Fibroblast of skin of scalp (primary cell): ENCODE results near the gene PIP4K2A.
"Not testable (repeated sequence)": the region's sequence is repeated elsewhere in the genome, so short reads cannot be mapped to it uniquely, and the experiment has no call there.

Experiments used
- DNase-seq: peaks from one replicate; pipeline ENCODE4 v3.0.0-alpha.2; 2013

The PIP4K2A gene

DNA sequence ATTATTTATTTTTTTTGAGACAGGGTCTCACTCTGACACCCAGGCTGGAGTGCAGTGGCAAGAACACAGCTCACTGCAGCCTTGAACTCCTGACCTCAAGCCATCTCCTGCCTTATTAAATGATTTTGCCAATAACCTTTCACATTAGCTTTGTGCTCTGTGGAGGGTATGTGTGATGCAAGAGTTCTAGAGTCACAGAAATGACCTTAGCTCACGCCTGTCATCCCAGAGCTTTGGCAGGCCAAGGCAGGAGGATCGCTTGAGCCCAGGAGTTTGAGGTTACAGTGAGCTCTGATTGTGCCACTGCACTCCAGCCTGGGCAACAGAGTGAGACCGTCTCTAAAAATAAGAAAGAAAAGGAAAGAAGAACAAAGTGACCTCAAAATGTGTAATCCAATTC, 4.3 kb upstream of the PIP4K2A start:
- DNase-seq = not testable (repeated sequence)

DNA sequence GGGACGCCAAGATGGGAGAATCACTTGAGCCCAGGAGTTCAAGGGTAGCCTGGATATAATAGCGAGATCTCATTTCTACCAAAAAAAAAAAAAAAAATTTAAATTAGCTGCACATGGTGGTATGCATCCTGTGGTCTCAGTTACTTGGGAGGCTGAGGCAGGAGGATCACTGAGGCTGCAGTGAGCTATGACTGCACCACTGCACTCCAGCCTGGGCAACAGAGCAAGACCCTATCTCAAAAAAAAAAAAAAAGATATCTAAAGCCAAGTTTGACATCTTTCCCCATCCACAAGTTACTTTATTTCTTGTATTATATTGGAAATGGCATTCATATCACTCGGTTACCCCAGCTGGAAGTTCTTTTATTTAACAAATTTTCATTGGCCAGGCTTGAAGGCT, 3.4 kb upstream of the PIP4K2A start:
- no peak for DNase-seq

DNA sequence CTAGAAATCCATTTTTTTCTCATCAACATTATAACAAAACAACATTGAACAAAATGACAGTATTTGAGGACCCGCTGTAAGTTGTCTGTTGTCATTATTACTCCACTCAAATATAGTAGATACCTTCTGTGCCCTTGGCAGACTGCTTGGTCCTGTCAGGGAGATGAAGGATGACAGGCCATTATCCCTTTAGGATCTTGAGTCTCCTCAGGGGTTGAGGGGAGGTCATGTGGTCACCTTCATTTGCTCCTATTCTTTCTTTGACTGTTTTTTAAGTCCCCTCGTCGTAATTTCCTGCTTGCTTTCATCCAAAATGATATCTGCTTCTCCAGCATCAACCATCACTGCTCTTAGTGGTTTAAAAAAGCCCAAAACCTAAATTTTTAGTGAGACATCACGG, 2.6 kb upstream of the PIP4K2A start:
- DNase-seq = no peak

DNA sequence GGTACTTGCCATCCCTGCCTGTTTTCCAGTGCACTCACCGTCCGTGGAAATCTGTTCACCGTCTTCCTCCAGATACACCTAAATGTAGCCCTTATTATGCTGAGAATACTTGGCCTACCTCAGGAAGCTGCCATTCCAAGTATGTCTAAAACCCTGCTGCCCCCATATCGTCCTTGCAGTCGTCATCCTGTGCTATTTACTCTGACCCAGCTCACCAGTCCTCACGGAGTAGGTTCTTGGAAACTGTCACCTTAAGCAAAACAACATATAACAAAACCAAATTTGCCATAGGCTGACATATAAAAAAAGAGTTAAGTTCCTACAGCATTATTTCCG, 880 bp upstream of the PIP4K2A start:
- DNase-seq = no peak

DNA sequence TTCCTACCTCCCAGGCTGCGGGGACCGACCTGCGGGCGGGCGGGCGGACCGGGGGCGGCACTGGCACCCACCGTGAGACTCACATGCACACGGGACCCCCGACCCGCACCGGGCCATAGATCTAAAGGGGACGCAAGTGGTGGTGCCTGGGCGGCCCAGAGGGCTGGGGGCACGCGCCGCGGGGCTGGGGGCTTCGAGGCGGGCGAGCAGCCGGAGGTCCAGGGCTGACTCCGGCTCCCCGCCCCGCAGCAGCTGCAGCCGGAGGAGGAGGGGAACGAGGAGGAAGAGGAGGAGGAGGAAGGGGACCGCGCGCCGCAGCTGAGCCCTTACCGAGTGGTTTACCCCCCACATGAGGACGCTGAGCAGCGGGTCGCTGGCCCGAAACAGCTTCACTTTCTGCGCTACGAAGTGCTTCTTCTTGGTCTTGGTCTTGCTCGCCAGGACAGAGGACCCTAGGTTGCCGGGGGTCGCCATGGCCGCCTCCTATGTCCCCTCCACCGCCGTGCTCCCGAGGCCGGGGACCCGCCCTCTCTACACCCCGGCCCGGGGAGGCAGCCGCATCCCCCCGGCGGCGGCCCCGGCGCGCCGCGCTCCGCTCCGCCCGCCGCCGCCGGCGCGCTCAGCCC, 412 bp downstream of the PIP4K2A start:
- DNase-seq = peak; percentile 22

DNA sequence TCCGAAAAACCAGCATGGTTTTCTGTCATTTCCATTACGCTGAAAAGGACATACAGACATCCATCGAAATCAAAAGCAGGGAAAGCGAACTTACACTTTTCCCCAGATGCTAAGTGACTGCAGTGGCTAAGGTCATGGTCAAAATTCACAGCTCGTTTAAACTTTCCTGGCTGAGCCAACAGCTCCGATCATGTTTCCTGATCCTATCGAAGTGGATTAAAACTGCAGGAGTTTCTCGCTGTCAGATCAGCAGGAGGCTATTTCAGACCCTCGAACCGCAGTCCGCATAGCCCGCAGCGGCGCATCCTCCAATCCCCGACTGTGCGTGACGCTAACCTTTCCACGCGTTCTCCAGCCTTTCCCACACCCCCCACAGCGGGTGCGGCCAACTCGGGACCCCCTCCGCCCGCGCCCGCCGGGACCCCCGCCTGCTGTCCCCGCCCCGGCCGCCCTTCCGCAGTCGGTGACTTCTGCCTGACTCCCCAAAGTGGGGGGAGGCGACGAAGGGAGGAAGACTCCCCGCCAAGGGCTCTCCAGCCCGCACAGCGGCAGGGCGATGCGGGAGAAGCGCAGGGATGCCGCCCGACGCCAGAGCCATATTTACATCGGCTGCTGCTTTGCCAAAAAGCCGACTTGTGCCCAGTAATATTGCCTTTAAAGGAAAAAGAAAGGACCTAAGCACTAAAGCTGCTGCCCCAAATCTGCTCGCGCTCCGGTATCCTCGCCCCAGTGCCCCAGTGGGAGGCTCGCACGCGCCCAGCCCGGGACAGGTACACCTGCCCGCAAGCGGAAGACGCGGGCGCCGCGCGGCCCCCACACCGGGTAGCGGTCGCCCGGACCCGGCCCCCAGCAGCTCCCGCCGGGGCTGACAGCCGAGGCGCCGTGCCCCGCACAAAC, 1.2 kb downstream of the PIP4K2A start:
- DNase-seq = peak; percentile 27

DNA sequence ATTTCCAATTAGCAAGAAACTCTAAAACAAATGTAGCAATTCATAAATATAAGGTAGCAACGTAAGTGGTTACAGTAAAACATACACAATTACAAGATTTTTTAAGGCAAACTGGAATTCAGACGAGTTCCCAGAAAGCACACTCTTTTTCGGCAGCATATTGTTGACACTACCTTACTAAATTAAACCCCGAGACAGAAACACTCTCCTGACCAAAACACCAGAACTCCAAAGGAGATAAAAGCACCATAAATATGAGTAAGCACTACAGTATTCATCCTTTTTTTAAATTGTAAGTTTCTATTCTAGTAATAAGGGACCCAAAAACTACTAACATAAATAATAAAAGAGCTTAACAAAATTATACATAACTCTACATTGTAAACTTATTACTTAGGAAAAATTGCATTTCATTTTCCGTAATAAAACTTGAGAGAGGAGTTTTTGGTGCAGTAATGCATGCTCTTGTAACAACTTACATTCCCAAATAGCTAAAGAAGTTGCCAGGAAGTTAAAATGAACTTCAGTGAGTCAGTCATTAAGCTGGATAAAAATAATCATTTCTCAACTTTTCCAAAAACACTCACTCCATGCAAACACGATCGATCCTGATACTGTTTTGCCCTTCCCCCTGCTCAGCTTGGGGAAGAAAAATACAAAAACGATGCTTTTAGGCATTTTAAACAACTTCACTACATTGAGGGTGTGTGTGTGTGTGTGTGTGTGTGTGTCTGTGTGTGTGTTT, 2.0 kb downstream of the PIP4K2A start:
- peak; percentile 40 for DNase-seq

DNA sequence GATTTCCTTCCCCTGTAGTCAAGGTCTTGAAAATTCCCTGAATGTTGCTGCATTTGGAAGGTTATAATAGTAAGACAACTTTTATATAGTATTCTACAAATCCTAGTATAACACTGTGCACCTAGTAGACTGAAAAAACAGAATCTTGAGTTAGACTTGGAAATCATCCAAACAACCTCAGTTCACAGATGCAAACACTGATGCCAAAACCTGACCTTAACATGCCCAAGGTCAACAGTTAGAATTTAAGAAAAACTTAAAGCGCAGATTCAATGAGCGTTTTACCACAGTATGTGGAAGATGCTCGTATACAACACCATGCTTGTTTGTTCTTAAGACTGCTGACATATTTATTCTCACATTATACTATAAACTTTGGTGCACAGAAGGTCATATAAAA, 3.0 kb downstream of the PIP4K2A start:
- DNase-seq = no peak

DNA sequence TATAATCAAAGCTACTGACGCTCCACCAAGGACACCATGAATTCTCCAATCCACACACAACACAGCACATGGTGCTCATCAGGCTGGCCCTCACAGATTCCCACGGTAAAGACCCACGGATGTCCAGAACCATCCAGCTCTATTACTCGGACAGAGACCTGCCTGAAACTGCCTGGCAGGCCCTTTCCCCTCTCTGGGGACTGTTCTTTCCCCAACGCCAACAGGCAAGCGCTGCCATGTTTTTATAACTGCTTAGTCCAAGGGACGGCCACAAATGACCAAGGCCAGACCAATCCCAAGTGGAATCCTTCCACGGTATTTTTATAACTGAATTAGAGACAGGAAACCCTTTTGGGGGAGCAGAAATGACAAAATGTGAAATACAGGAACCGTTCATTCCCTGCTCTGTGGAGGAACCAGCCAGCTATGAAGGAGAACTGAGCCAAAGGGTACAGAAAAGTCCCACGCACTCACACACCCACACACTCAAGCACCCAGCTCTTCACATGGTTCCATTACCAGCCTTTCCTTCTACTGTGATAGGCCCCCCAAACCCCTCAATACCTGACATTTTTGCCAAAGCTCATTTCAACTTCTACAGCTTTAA, 4.1 kb downstream of the PIP4K2A start:
- DNase-seq = no peak

DNA sequence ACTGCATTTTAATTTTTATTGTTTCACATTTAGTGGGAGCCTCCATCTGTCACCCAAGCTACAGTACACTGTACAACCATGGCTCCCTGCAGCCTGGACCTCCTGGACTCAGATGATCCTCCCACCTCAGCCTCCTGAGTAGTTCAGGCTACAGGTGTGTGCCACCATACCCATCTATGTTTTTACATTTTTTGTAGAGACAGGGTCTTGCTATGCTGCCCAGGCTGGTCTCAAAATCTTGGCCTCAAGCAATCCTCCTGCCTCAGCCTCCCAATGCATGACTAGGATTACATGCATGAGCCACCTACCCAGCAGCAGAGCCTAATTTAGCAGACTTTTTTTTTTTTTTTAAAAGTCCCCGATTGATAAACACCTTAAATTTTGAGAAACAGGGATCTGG, 5.6 kb downstream of the PIP4K2A start:
- no peak for DNase-seq

DNA sequence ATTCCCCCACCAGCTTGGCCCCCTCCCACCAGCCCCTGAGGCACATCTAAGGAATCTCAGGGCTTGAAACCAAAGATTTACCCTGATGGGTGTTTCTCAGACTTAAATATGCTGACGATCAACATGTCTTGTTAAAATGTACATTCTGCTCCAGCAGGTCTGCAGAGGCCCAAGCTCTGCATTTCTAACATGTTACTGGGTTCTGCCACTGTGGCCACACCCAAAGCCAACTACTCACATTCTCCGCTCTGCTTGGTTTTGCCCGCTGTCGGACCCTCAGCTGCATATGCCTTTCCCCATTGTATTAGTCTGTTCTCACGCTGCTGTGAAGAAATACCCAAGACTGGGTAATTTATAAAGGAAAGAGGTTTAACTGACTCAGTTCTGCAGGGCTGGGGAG, 8.9 kb downstream of the PIP4K2A start:
- no peak for DNase-seq

DNA sequence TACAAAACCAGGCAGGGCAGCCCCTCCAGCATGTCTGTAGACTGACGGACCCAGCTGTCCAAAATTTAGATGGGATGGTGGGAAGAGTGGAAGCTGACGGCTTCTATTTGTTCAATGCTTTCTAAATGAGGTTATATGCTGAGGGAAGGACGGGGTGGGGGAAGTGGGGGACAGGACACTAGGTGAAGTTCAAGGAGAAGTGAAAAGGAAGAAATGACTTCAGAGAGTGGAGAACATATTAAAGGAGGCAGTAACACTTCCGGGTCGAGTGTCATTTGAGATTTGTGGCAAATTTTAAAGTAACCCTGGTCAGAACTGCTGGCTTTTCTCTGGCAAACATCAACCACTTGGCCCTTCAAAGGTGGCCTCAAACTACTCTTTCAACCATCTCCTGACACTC, 9.4 kb downstream of the PIP4K2A start:
- no peak for DNase-seq

DNA sequence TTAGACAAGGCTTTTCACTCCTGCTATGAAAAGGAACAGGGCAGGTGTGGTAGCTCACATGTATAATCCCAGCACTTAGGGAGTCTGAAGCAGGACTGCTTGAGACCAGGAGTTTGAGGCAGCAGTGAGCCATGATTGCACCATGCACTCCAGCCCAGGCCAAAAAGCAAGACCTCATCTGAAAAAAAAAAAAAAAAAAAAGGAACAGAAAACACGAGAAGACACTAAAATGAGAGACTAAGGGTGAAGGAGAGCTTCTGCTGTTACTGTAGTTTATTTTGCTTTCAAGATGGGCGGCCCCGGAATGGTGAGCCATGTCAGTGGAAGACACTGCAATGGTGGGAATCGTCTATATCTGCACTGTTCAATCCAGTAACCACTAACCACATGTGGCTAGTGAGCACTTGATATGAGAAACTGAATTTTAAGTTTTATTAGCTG, 9.9 kb downstream of the PIP4K2A start:
- no peak for DNase-seq

DNA sequence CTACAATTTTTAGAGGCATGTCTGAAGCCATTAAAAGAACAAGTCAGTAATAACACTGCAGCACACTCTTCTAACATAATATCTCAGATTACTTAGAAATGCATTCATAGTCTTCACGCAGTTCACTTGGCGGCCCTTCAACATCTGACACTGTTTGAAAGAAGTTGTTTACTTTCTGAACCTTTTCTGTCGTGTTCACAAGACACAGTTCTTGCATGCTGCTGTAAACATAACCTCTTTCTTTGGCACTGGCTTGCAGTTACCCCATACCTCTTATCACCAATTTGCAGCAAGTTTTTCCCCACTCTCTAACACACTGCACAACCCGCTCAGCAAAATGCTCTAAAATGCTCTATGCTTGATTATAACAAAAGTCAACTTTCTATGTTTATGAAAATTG, 12.0 kb downstream of the PIP4K2A start:
- DNase-seq = no peak

DNA sequence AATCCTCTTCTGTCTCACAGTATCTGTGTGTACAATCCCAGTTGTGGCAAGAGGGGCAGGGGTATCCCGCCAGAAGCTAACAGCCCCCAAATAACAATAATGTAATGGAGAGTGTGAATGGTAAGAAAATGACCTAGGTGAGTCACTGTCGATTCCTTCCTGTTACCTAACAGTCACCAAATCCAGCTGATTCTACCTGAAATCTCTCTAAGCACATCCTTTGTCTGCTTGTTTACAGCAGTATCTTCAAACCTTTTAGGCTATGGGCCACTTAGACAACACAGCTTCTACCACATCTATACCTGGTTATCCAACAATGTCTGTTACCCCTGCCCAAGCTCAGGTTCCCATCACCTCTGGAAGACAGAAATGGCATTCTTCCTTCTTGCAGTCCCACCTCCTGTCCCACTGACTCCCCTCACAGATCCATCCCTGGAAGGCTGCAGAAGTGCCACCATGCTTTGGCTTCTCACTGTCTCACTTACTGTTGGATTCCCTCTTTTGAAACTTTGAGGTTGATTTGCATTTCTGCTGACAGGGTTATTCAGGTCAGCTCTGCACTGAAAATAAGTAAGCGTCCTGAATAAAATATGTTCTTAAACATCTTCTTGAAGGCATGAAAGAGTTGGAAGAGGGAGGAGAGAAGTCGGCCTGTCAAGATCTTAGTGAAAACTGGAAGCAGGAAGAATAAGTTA, 13.1 kb downstream of the PIP4K2A start:
- no peak for DNase-seq

DNA sequence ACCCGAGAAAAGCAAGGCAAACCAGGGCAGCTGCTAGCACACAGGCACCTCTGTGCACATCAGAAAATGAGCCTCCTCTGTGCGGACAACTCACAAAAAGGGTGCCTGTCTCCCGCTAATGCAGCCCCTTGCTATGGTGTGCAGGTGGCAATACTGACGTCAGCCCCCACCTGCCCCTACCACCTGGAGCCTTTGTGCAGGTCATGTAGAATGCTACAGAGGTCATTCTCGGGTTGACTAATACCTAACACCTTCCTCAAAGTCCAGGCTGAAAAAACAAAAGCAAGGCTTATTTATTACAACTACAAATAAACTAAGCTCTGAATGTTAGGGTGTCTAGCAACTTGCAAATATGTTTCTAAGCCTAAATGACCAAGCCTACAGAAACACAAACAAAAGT, 13.9 kb downstream of the PIP4K2A start:
- DNase-seq = no peak

DNA sequence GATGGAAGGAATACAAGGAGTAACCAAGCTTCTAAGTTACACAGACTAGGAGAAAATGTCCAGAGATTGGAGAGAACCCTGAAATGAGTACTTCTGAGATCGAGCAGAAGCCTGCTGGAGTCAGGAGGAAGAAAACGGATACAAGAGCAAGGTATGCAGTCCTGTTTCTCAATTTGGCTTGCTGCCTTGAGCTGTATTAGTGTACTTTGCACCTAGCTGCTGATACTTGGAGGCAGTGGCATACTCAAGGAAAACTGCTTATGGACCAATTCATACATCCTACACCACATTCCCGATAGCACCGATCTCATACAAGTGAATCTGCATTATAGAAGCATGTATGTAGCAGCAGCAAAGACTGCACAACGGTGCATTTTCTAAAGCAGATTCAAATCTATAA, 14.4 kb downstream of the PIP4K2A start:
- no peak for DNase-seq

DNA sequence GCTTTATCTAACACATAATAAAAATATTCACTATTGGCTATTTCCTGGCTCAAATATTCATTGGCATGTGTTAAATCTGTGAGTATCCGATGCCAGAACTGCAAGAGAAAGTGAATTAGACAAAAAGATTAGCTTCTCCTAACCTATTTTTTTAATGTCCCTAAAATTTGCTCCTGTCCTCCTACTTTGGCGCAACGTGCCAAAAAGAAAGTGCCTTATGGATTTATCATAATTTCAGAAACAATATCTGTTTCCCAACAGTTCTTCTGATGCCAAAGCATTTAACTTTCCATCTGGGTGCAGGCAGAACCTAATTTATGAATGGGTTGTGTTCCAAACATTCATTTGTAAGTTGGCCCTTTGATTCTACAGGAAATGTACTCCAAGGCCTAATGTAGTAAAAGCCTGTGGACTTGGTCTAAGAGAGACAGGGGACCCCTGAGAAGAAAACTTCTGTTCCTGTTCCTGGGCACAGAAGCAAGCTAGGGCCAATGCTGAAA, 15.4 kb downstream of the PIP4K2A start:
- DNase-seq = no peak

DNA sequence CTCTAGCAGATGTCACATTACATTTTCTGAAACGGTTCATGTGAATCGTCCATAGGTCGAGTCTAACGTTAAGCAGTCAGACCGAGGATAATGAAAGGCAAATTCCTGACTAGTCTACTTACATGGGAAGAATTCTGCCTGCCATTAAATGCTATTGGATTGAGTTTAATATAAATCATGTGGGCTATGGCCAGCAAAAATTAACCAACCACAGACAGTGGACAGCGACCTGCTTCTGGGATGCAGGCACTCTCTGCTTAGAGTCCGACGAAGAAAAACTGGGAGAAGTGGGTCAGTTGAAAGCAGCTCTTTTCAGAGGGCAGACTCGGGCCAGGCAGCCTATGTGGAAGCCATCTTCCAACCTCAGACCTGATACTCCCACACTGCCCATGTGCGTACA, 16.6 kb downstream of the PIP4K2A start:
- DNase-seq = no peak

DNA sequence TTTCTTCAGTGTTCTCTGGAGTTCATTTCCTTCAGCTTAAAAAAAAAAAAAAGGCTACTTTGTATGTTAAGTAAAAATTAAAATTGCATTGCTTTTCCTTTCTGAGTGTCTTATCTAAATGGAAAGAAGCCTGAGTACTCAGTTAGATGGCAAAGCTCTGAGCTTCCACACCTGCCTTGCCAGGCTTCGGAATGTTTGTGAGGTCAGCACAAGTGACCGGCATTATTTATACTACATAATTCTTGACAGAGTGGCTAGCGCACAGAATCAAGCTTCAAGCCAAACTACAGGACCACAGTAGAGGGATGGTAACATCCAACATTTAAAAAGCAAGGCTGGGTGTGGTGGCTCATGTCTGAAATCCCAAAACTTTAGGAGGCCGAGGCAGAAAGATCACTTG, 17.3 kb downstream of the PIP4K2A start:
- no peak for DNase-seq

DNA sequence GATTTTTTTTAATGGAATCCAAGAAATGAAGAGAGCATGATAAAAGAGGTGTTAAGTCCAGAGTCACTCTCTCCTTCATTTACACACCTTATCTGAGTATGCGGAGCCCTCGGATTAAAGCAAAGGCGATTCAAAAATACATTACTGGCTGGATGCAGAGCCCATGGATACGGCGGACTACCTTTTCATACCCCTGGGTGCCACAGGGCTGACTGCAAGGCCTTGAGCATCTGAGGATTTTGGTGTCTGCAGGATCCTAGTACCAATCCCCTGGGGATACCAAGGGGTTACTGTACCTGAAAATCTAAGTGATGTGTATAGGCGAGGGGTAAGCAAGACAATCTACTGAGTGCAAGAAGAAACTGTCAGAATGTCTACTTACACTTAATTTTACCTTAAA, 20.5 kb downstream of the PIP4K2A start:
- no peak for DNase-seq

DNA sequence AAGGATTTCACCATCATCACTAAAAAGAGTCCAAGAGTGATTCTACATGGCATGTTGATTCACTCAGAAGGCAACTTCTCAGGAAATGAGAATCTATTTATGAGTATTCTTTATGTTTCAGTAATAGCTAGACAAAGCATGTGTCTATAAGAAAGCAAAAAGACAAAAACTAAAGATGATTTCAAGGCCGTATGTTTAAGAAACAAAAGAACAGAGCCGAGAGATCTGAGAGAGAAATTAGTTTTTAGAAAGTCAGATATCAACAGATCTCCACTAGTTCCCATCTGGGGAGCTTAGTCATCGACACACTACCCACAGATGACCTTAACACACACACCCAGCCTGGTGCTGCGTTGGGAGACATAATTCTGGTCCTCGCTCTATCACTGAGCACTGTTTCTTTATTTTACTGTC, 21.0 kb downstream of the PIP4K2A start:
- peak; percentile 41 for DNase-seq
